Hepatocyte (in vitro differentiated cells): ENCODE measurements around the gene XNDC1N. TPM values are rescaled to one million over a fixed set of nuclear protein-coding genes. Genes with fewer than 3 reads are reported as not detected.
"Not testable (repeated sequence)": the region's sequence is repeated elsewhere in the genome, so short reads cannot be mapped to it uniquely, and the experiment has no call there.

Experiments used
- DNase-seq: peaks from one replicate; pipeline ENCODE4 v3.0.0-alpha.2; 2016; ENCODE audit warnings: low spot score
- H2AFZ ChIP-seq: fragments of 200-600 bp; sonication (generic); 2 replicates; pipeline ENCODE4 v1.6.0; 2016; ENCODE audit warnings: antibody characterized with exemption, mild to moderate bottlenecking
- H3K27ac ChIP-seq: fragments of 200-600 bp; sonication (generic); 2 replicates; pipeline ENCODE4 v1.5.1; 2016; ENCODE audit warnings: mild to moderate bottlenecking
- H3K27me3 ChIP-seq: fragments of 200-600 bp; sonication (generic); 2 replicates; pipeline ENCODE4 v1.6.1; 2016
- H3K36me3 ChIP-seq: fragments of 200-600 bp; sonication (generic); replicated peaks from 2 replicates; pipeline ENCODE4 v1.5.1; 2016; ENCODE audit warnings: low read depth; ENCODE audit not compliant: insufficient read depth
- H3K4me1 ChIP-seq: fragments of 200-600 bp; sonication (generic); 2 replicates; pipeline ENCODE4 v1.5.1; 2016; ENCODE audit warnings: mild to moderate bottlenecking, moderate library complexity; ENCODE audit not compliant: insufficient read depth
- H3K4me2 ChIP-seq: fragments of 200-600 bp; sonication (generic); 2 replicates; pipeline ENCODE4 v1.6.0; 2016
- H3K4me3 ChIP-seq: fragments of 200-600 bp; sonication (generic); 2 replicates; pipeline ENCODE4 v1.5.1; 2016; ENCODE audit warnings: mild to moderate bottlenecking
- H3K79me2 ChIP-seq: fragments of 200-600 bp; sonication (generic); 2 replicates; pipeline ENCODE4 v1.6.0; 2017; ENCODE audit warnings: mild to moderate bottlenecking
- H3K9me2 ChIP-seq: fragments of 200-600 bp; sonication (generic); replicated peaks from 2 replicates; pipeline ENCODE4 v1.6.0; 2017; ENCODE audit warnings: mild to moderate bottlenecking; ENCODE audit not compliant: insufficient read depth
- H3K9me3 ChIP-seq: fragments of 200-600 bp; sonication (generic); 2 replicates; pipeline ENCODE4 v1.5.1; 2016; ENCODE audit warnings: low read depth, mild to moderate bottlenecking
- H4K20me1 ChIP-seq: fragments of 200-600 bp; sonication (generic); 2 replicates; pipeline ENCODE4 v1.6.0; 2016; ENCODE audit warnings: mild to moderate bottlenecking; ENCODE audit not compliant: insufficient read depth, poor library complexity, severe bottlenecking
- EZH2 ChIP-seq: fragments of 200-600 bp; sonication (generic); IDR thresholded peaks from 2 replicates; pipeline ENCODE4 v1.6.1; 2016; ENCODE audit warnings: antibody characterized with exemption, mild to moderate bottlenecking, borderline replicate concordance
- EZH2phosphoT487 ChIP-seq: fragments of 200-600 bp; sonication (generic); IDR thresholded peaks from one replicate; pipeline ENCODE4 v1.6.1; 2018; ENCODE audit warnings: antibody characterized with exemption, mild to moderate bottlenecking, low read depth, moderate library complexity; ENCODE audit not compliant: unreplicated experiment, severe bottlenecking
- WGBS: methylation state at CpG from one replicate; pipeline ENCODE4 v1.1.6; 2016; ENCODE audit warnings: low lambda C conversion rate; ENCODE audit errors: missing lambda C conversion rate; 5-methylcytosine and 5-hydroxymethylcytosine counted together
- polyA plus RNA-seq: library from polyadenylated mRNA; unstranded; fragments of >200 nt; fragmentation: Nextera tagmentation; extraction: Ambion mirVana; gene quantifications from 2 replicates; pipeline ENCODE4 v1.2.1, GENCODE V29; 2016
- total RNA-seq: library from RNA; depleted of rRNA; stranded (reverse); fragments of >200 nt; gene quantifications from 2 replicates; pipeline ENCODE4 v1.2.3, GENCODE V29; 2014
- TF ChIP-seq, protein P1 (sequence below): fragments of 200-600 bp; sonication (generic); IDR thresholded peaks from 2 replicates; pipeline ENCODE4 v1.5.1; 2016; ENCODE audit warnings: antibody characterized with exemption, mild to moderate bottlenecking; ENCODE audit not compliant: poor library complexity

Gene XNDC1N
- total and polyA plus RNA-seq, 2 experiments from 2014 or later: 7.1 to 9.7 TPM

DNA sequence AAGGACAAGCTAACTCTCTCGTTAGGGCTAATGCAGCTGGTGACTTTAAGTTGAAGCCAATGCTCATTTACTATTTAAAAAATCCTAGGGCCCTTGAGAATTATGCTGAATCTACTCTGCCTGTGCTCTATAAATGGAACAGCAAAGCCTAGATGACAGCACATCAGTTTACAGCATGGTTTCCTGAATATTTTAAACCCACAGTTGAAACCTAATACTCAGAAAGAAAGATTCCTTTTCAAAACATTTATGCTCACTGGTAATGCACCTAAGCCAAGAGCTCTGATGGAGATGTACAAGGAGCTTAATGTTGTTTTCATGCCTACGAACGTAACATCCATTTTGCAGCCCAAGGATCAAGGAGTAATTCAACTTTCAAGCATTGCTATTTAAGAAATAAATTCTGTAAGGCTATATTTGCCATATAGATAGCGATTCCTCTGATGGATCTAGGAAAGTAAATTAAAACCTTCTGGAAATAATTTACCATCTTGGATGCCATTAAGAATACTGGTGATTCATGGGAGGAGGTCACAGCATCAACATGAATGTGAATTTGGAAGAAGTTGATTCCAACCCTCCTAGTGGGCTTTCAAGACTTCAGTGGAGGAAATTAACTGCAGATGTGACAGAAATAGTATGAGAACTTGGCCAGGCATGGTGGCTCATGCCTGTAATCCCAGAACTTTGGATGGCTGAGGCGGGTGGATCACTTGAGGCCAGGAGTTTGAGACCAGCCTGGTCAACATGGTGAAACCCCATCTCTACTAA, 14.5 kb downstream of the XNDC1N start:
- Histone ChIP-seq H3K36me3 (no peaks in the 10 kb centered on the region), H3K4me2 (no peak overlapping the region), H3K9me3 (no peaks in the 10 kb centered on the region), H3K4me3 (no peak overlapping the region), H2AFZ (no peak overlapping the region), H3K79me2 (no peaks in the 10 kb centered on the region), H3K27ac (peak overlapping the region; percentile 15), H3K27me3 (no peaks in the 10 kb centered on the region), H3K4me1 (no peaks in the 10 kb centered on the region), H4K20me1 (no peaks in the 10 kb centered on the region), H3K9me2 (no peaks in the 10 kb centered on the region)
- TF ChIP-seq EZH2phosphoT487 (no peak), EZH2 (no peak)
- TF ChIP-seq, protein P1, sequence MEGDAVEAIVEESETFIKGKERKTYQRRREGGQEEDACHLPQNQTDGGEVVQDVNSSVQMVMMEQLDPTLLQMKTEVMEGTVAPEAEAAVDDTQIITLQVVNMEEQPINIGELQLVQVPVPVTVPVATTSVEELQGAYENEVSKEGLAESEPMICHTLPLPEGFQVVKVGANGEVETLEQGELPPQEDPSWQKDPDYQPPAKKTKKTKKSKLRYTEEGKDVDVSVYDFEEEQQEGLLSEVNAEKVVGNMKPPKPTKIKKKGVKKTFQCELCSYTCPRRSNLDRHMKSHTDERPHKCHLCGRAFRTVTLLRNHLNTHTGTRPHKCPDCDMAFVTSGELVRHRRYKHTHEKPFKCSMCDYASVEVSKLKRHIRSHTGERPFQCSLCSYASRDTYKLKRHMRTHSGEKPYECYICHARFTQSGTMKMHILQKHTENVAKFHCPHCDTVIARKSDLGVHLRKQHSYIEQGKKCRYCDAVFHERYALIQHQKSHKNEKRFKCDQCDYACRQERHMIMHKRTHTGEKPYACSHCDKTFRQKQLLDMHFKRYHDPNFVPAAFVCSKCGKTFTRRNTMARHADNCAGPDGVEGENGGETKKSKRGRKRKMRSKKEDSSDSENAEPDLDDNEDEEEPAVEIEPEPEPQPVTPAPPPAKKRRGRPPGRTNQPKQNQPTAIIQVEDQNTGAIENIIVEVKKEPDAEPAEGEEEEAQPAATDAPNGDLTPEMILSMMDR: no peak
- WGBS: 56% methylated on average over 5 of the region's 5 CpGs
- no peak for DNase-seq

DNA sequence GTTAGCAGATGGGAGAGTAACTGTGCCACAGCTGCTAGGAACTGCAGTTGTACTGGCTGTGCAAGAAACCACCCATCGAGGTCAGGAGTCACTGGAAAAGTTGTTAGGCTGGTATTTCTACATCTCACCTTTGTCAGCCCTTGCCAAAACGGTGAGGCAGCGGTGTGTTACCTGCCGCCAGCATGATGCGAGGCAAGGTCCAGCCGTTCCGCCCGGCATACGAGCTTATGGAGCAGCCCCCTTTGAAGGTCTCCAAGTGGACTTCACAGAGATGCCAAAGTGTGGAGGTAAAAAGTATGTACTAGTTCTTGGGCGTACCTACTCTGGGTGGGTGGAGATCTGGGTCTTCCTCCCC, 16.4 kb downstream of the XNDC1N start:
- WGBS: 80% methylated on average over 10 of the region's 10 CpGs
- not testable (repeated sequence) for H3K27me3 ChIP-seq

DNA sequence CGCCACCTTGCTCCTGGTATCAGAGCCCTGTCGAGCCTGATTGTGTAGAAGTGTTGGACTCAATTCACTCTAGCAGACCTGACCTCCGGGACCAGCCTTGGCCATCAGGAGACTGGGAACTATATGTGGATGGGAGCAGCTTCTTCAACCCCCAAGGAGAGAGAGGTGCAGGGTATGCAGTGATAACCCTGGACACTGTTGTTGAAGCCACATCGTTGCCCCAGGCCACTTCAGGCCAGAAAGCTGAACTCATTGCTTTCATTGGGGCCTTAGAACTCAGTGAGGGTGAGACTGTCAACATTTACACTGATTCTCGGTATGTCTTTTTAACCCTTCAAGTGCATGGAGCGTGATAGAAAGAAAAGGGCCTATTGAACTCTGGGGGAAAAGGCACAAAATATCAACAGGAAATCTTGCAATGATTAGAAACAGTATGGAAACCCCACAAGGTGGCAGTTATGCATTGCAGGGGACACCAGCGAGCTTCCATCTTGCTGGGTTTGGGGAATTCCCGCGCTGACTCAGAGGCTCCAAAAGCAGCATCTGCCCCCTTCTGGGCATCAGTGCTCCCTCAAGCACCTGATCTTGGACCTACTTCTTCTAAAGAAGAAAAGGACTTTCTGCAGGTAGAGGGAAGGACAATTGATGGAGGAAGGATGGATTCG, 16.9 kb downstream of the XNDC1N start:
- not testable (repeated sequence) for DNase-seq, H4K20me1 ChIP-seq, H2AFZ ChIP-seq, H3K27me3 ChIP-seq, H3K36me3 ChIP-seq, H3K9me3 ChIP-seq, H3K9me2 ChIP-seq, H3K4me3 ChIP-seq, H3K4me1 ChIP-seq, H3K79me2 ChIP-seq, H3K27ac ChIP-seq, H3K4me2 ChIP-seq
- WGBS: 65% methylated on average over 10 of the region's 10 CpGs

More for the DNA sequence above, 16.4 kb downstream of the XNDC1N start:
- not testable (repeated sequence) for H3K9me2 ChIP-seq, H3K4me3 ChIP-seq, H2AFZ ChIP-seq, H4K20me1 ChIP-seq, H3K27ac ChIP-seq, H3K36me3 ChIP-seq, H3K4me2 ChIP-seq, H3K79me2 ChIP-seq, DNase-seq, H3K4me1 ChIP-seq, H3K9me3 ChIP-seq

DNA sequence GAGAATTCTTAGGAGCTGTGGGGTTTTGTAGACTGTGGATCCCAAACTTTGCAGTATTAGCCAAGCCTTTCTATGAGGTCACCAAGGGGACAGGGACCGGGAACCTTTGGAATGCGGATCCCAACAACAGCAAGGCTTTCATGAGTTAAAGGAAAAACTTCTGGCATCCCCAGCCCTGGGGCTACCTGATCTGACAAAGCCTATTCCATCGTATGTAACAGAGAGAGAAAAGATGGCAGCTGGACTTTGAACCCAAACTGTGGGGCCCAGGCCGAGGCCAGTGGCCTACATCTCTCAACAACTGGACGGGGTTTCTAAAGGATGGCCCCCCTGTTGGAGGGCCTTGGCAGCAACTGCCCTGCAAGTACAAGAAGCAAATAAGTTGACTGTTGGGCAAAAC, 17.6 kb downstream of the XNDC1N start:
- not testable (repeated sequence) for H3K4me1 ChIP-seq, H3K9me2 ChIP-seq, H3K79me2 ChIP-seq, H3K36me3 ChIP-seq, H3K27me3 ChIP-seq, H4K20me1 ChIP-seq, DNase-seq, H2AFZ ChIP-seq, H3K4me3 ChIP-seq, H3K4me2 ChIP-seq, H3K9me3 ChIP-seq
- H3K27ac ChIP-seq: peak overlapping the region; percentile 23
- 63% methylated on average over 5 of the region's 5 CpGs for WGBS

DNA sequence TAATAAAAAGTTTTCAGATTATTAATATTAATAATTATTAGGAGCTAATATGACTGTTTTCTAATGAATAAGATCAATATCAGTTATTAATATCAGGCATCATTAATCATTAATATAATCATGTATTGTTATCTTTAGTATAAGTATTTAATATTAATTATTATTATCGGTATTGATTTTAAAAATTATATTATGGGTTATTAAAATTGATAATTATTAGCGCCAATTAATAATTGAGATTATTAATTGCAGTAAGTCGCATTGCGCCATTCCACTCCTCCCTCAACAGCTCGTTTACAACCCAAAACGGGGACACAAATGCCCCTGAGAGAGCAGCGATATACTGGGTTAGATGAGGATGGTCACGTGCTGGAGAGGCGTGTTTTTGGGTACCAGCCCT, 20.2 kb downstream of the XNDC1N start:
- no peaks in the 10 kb centered on the region for H3K9me2 ChIP-seq
- H3K36me3 ChIP-seq: no peaks in the 10 kb centered on the region
- no peaks in the 10 kb centered on the region for H3K9me3 ChIP-seq
- H3K4me1 ChIP-seq: no peaks in the 10 kb centered on the region
- H3K4me2 ChIP-seq: no peak overlapping the region
- TF ChIP-seq EZH2phosphoT487 (no peak), EZH2 (no peak)
- TF ChIP-seq, protein P1: no peak
- no peaks in the 10 kb centered on the region for H4K20me1 ChIP-seq
- WGBS: 96% methylated on average over 9 of the region's 9 CpGs
- H3K79me2 ChIP-seq: no peaks in the 10 kb centered on the region
- no peak for DNase-seq
- no peak overlapping the region for H3K4me3 ChIP-seq
- no peak overlapping the region for H3K27ac ChIP-seq
- no peaks in the 10 kb centered on the region for H3K27me3 ChIP-seq
- no peak overlapping the region for H2AFZ ChIP-seq

DNA sequence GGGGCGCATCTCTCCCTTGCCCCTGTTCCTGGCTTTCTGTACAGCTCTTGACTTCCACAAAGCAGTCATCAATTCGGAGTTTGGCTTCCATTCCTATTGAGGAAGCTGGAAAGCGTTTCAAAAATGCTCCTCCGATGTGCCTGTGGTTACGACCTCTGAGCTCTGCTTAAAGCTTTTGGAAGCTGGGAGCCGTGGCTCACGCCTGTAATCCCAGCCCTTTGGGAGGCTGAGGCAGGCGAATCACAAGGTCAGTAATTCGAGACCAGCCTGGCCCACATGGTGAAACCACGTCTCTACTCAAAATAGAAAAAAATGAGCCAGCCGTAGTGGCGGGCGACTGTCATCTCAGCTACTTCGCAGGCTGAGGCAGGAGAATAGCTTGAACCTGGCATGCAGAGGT, 27.3 kb downstream of the XNDC1N start:
- not testable (repeated sequence) for H3K4me1 ChIP-seq, H3K79me2 ChIP-seq, H3K36me3 ChIP-seq, H3K9me3 ChIP-seq, H3K9me2 ChIP-seq, H3K27me3 ChIP-seq, DNase-seq, H3K4me3 ChIP-seq, H4K20me1 ChIP-seq, H2AFZ ChIP-seq, H3K27ac ChIP-seq, H3K4me2 ChIP-seq
- WGBS: 66% methylated on average over 14 of the region's 14 CpGs
